GM12872 (cell line): ENCODE results near the gene AADACL4.

Experiments
- CTCF ChIP-seq: IDR thresholded peaks from 3 replicates; pipeline ENCODE4 v1.5.1; 2011; ENCODE audit warnings: low read depth, mild to moderate bottlenecking, low read length, moderate library complexity; ENCODE audit not compliant: insufficient read depth

AADACL4 gene

GRCh38 chr1:12634156-12634555, 9.7 kb upstream of the AADACL4 start:
- no peak for TF ChIP-seq CTCF

GRCh38 chr1:12634696-12635202, 9.1 kb upstream of the AADACL4 start:
- TF ChIP-seq CTCF: no peak

GRCh38 chr1:12636098-12636950, 7.6 kb upstream of the AADACL4 start:
- TF ChIP-seq CTCF: no peak

- no peak for TF ChIP-seq CTCF
Observed at GRCh38 chr1:12637693-12638092, 6.2 kb upstream of the AADACL4 start.

GRCh38 chr1:12640237-12640957, 3.5 kb upstream of the AADACL4 start:
- no peak for TF ChIP-seq CTCF

GRCh38 chr1:12640958-12641272, 3.0 kb upstream of the AADACL4 start:
- TF ChIP-seq CTCF: no peak

GRCh38 chr1:12643079-12643478, 806 bp upstream of the AADACL4 start:
- no peak for TF ChIP-seq CTCF
